ENCODE data around the gene RNF38. TPM values are rescaled to one million over a fixed set of nuclear protein-coding genes. Genes with fewer than 3 reads are reported as not detected.

Gene RNF38
- total RNA-seq, 2 donors from 2014 or later: 27.8 to 99.6 TPM

DNA sequence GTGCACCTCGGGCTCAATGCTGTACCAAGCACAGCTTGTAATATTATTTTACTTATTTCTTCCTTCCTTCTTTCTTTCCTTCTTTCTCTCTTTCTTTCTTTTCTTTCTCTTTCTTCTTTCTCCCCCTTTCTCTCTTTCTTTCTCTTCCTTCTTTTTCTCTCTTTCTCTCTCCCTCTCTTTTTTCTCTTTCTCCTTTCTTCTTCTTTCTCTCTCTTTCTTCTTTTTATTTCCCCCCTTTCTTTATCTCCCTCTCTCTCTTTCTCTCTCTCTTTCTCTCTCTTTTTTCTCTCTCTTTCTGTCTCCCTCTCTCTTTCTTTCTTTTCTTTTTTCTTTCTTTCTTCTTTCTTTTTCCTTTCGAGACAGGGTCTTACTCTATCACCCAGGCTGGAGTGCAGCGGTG is 109.1 kb downstream of the RNF38 start:
- no peaks in the 10 kb centered on the region for H3K27me3 ChIP-seq (replicated peaks; ENCODE audit: insufficient read depth)
- H3K4me3 ChIP-seq: no peak overlapping the region
- H3K36me3 ChIP-seq: no peaks in the 10 kb centered on the region
- no peak overlapping the region for H3K27ac ChIP-seq
- H3K4me1 ChIP-seq (replicated peaks): no peaks in the 10 kb centered on the region
- H3K9me3 ChIP-seq: no peaks in the 10 kb centered on the region
- TF ChIP-seq POLR2AphosphoS5 (IDR thresholded peaks at IDR 0.05) (no peak), CTCF (IDR thresholded peaks at IDR 0.05) (no peak), POLR2A (IDR thresholded peaks at IDR 0.05) (no peak)
- intact Hi-C loops (cut with DNase I): no loop called here
- no peak for DNase-seq (ENCODE audit: low spot score)
- WGBS: 96% methylated on average over 3 of the region's 3 CpGs

DNA sequence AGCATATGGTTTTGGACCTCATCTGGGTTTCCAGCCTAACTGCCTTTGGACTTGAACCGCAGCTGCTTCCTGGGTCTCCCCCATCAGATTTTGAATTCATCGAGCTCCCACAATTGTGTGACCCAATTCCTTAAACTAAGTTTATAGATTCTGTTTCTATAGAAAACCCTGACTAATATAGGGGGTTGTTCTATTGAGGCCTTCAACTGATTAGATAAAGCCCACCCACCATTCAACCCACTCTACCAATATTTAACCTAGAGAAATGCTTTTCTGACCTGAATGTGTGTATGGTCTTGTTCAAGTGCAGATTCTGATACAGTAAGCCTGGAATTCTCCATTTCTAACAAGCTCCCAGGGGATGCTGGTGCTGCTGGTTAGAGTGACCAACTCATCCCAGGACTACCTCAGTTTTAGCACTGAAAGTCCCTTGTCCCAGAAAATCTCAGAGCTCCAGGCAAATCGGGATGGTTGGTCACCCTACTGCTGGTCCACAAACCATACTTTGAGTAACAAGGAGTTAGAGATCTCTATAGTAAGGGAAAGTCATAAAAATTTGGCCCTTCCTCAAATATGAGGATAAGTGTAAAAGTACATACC is 110.1 kb downstream of the RNF38 start:
- Histone ChIP-seq H3K36me3 (no peaks in the 10 kb centered on the region), H3K4me3 (no peak overlapping the region), H3K27ac (no peak overlapping the region), H3K27me3 (replicated peaks; ENCODE audit: insufficient read depth) (no peaks in the 10 kb centered on the region), H3K9me3 (no peaks in the 10 kb centered on the region), H3K4me1 (replicated peaks) (no peaks in the 10 kb centered on the region)
- intact Hi-C loops (cut with DNase I): no loop called here
- TF ChIP-seq CTCF (IDR thresholded peaks at IDR 0.05): no peak
- no peak for TF ChIP-seq POLR2AphosphoS5 (IDR thresholded peaks at IDR 0.05)
- no peak for TF ChIP-seq POLR2A (IDR thresholded peaks at IDR 0.05)
- 96% methylated on average over 3 of the region's 3 CpGs for WGBS
- DNase-seq (ENCODE audit: low spot score): no peak

- 88% methylated on average over 3 of the region's 3 CpGs for WGBS
- DNase-seq (ENCODE audit: low spot score): no peak
These were observed 112.0 kb downstream of the RNF38 start for GRCh38 chr9:36288070-36288469.

More at GRCh38 chr9:36288070-36288469, 112.0 kb downstream of the RNF38 start:
- intact Hi-C loops (cut with DNase I): no loop called here
- Histone ChIP-seq H3K4me3 (no peak overlapping the region), H3K9me3 (no peaks in the 10 kb centered on the region), H3K4me1 (replicated peaks) (no peaks in the 10 kb centered on the region), H3K36me3 (no peaks in the 10 kb centered on the region), H3K27ac (no peak overlapping the region), H3K27me3 (replicated peaks; ENCODE audit: insufficient read depth) (no peaks in the 10 kb centered on the region)
- TF ChIP-seq POLR2A (IDR thresholded peaks at IDR 0.05) (no peak), POLR2AphosphoS5 (IDR thresholded peaks at IDR 0.05) (no peak), CTCF (IDR thresholded peaks at IDR 0.05) (no peak)

Other genes starting within 250 kb of the RNF38 start
- 1 to 10 TPM in 1 of 2 donors, under 1 TPM in 1; 0.18 to 3.0 TPM for gene CCIN, start 230.9 kb downstream of the RNF38 start, total RNA-seq
- 100 to 1,000 TPM; 210 to 259 TPM for gene CLTA, start 209.3 kb downstream of the RNF38 start, total RNA-seq
- gene GNE, start 141.8 kb downstream of the RNF38 start, total RNA-seq: 10 to 100 TPM; 34.5 to 54.0 TPM
- 10 to 100 TPM in 1 of 2 donors, 1 to 10 TPM in 1; 1.1 to 21.0 TPM for gene MELK, start 172.6 kb upstream of the RNF38 start, total RNA-seq

Data from prostate gland (tissue), 2 donors.